ENCODE data around the gene CD1E.
"Not testable (repeated sequence)": the region's sequence is repeated elsewhere in the genome, so short reads cannot be mapped to it uniquely, and the experiment has no call there.

Gene CD1E

GRCh38 chr1:158366783-158367182 lies 13.1 kb downstream of the CD1E start:
- no peak for DNase-seq

GRCh38 chr1:158371188-158371953 lies 17.7 kb downstream of the CD1E start:
- DNase-seq, result no peak

GRCh38 chr1:158374101-158374500 lies 20.4 kb downstream of the CD1E start:
- DNase-seq, result not testable (repeated sequence)

GRCh38 chr1:158374860-158375259 lies 21.2 kb downstream of the CD1E start:
- DNase-seq, result no peak

GRCh38 chr1:158390331-158390730 lies 36.6 kb downstream of the CD1E start:
- no peak for DNase-seq

- no peak for DNase-seq
Observed at GRCh38 chr1:158391099-158391498, 37.4 kb downstream of the CD1E start.

- no peak for DNase-seq
Observed at GRCh38 chr1:158393476-158393875, 39.8 kb downstream of the CD1E start.

GRCh38 chr1:158396646-158397045 lies 43.0 kb downstream of the CD1E start:
- no peak for DNase-seq

GRCh38 chr1:158398818-158399514 lies 45.3 kb downstream of the CD1E start, which contains the start of gene OR10T2:
Gene OR10T2, minus strand, starts transcription at chr1:158399466. Its CDS starts 0 bp downstream, at chr1:158399466.
- DNase-seq, result no peak

- DNase-seq, result no peak
Observed at GRCh38 chr1:158400871-158401270, 47.2 kb downstream of the CD1E start.

- DNase-seq, result no peak
Observed at GRCh38 chr1:158407092-158407491, 53.4 kb downstream of the CD1E start.

Data from GDM1 (cell line).